ENCODE results near the gene RAB20.
A peak's percentile ranks its signal among the peaks of the same experiment; 100 is the strongest.

RAB20 gene

DNA sequence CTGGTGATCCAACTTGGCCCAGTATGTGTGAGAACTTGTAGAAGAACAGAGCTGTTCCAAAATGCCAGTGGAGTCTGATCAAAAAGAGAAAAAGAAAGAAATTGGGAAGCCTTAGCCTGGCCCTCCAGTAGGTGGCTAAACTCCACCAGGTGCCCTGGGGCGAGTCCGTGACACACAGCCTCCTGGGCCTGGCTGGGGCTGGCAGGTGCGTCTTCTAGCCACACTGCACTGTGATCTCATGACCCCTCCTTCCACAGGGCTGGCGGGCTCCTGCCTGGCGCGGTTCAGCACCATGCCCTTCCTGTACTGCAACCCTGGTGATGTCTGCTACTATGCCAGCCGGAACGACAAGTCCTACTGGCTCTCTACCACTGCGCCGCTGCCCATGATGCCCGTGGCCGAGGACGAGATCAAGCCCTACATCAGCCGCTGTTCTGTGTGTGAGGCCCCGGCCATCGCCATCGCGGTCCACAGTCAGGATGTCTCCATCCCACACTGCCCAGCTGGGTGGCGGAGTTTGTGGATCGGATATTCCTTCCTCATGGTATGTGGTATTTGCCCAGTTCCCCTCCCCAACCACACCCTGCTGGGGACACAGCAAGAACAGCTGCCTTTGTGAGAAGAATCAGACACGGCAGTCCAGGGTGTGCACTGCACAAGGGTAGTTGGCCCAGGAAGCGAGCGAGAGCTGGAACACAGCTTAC lies 53.7 kb downstream of the RAB20 start:
- Histone ChIP-seq H3K36me3 (replicated peaks in 1 of 2; ENCODE audit: control insufficient read depth in 2 of 2, insufficient read depth in 2 of 2, low read length in 2 of 2) (peaks cover 50 to 98% of the 10 kb centered on the region in 2 donors), H3K23ac (ENCODE audit: low read depth, low read length, poor library complexity) (peak overlapping the region; percentile 70), H4K91ac (ENCODE audit: low read depth, low read length, poor library complexity) (no peak overlapping the region), H4K8ac (ENCODE audit: low read depth, low read length) (no peak overlapping the region), H2BK12ac (ENCODE audit: low read length) (no peak overlapping the region), H2BK5ac (ENCODE audit: low read length) (no peak overlapping the region), H3K4me1 (ENCODE audit: control insufficient read depth in 2 of 2, insufficient read depth in 1 of 2, low read depth in 1 of 2, low read length in 2 of 2) (peaks cover 0 to 4% of the 10 kb centered on the region in 2 donors), H3K27ac (replicated peaks; ENCODE audit: low read length) (no peak overlapping the region), H3K9me3 (replicated peaks in 1 of 2; ENCODE audit: control insufficient read depth in 2 of 2, insufficient read depth in 1 of 2, low read depth in 1 of 2, low read length in 2 of 2) (peaks cover 0 to 3% of the 10 kb centered on the region in 2 donors), H3K18ac (ENCODE audit: low read length) (peak overlapping the region; percentile 49), H3K4me3 (ENCODE audit: low read length in 2 of 2) (no peak overlapping the region), H3K4me2 (ENCODE audit: insufficient read depth, low read length, poor library complexity, severe bottlenecking) (no peak overlapping the region), H2AK5ac (ENCODE audit: low read depth, low read length) (no peak overlapping the region), H3K4ac (ENCODE audit: low read length) (no peak overlapping the region), H2BK15ac (ENCODE audit: low read length) (no peak overlapping the region), H3K27me3 (ENCODE audit: control insufficient read depth in 3 of 3, insufficient read depth in 3 of 3, low read depth in 1 of 3, low read length in 3 of 3) (peaks cover 0 to 2% (median 0%) of the 10 kb centered on the region in 3 experiments), H2AFZ (ENCODE audit: low read length) (no peak overlapping the region), H3K9ac (ENCODE audit: low read depth, low read length, poor library complexity) (peak overlapping the region; percentile 63), H3K79me1 (ENCODE audit: low read depth, low read length) (no peaks in the 10 kb centered on the region), H2BK120ac (ENCODE audit: low read depth, low read length) (no peak overlapping the region), H3K14ac (ENCODE audit: low read length) (peak overlapping the region; percentile 14)
- no peak for DNase-seq (ENCODE audit: low spot score)
- no CpG with 5 or more reads among the region's 23 CpGs for WGBS, 2 donors (ENCODE audit: extremely low coverage in 2 of 2, insufficient read length in 2 of 2, insufficient replicate concordance in 1 of 2)

DNA sequence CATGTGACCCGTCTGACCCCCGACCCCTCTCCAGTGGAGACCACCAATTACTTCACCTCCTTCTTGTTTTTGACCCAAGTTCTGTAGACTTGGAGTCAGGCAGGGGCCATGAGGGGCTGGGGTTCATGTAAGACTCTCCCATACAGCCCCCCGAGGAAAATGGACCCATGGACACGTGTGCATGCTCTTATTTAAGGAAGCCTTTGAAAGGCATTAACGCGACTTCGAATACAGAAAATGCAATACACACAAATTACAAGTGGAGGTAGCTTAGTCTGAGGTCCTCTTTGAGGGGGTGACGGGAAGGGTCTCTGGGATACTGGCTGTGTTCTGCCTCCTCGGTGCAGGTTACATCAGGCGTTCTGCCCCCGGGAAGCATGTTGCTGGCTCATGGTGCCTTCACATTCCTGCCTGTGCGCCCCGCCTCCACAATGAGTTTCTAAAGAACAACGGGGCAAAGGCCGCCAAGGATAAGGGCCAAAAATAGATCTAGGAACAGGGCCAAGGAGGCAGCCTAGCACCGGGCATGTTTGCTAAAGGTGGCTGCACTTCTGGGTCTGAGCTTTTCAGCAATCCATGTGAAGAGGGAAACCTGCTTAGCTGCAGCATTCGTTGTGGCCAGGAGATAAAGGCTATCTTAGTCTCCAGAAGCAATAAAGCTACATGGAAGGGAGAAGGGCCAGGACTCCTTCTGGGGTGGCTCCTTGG lies 54.5 kb downstream of the RAB20 start:
- no peak overlapping the region for H2BK120ac ChIP-seq (ENCODE audit: low read depth, low read length)
- no peak overlapping the region for H3K23ac ChIP-seq (ENCODE audit: low read depth, low read length, poor library complexity)
- no peak overlapping the region for H4K91ac ChIP-seq (ENCODE audit: low read depth, low read length, poor library complexity)
- H2BK15ac ChIP-seq (ENCODE audit: low read length): no peak overlapping the region
- no peak overlapping the region for H3K14ac ChIP-seq (ENCODE audit: low read length)
- H3K79me1 ChIP-seq (ENCODE audit: low read depth, low read length): no peaks in the 10 kb centered on the region
- H3K4me2 ChIP-seq (ENCODE audit: insufficient read depth, low read length, poor library complexity, severe bottlenecking): no peak overlapping the region
- no peak overlapping the region for H3K27ac ChIP-seq (replicated peaks; ENCODE audit: low read length)
- no CpG with 5 or more reads among the region's 17 CpGs for WGBS, 2 donors (ENCODE audit: extremely low coverage in 2 of 2, insufficient read length in 2 of 2, insufficient replicate concordance in 1 of 2)
- H2AK5ac ChIP-seq (ENCODE audit: low read depth, low read length): no peak overlapping the region
- peaks cover 0 to 4% of the 10 kb centered on the region in 2 donors for H3K4me1 ChIP-seq (ENCODE audit: control insufficient read depth in 2 of 2, insufficient read depth in 1 of 2, low read depth in 1 of 2, low read length in 2 of 2)
- H2BK12ac ChIP-seq (ENCODE audit: low read length): no peak overlapping the region
- H3K4me3 ChIP-seq (ENCODE audit: low read length in 2 of 2): no peak overlapping the region
- H3K36me3 ChIP-seq (replicated peaks in 1 of 2; ENCODE audit: control insufficient read depth in 2 of 2, insufficient read depth in 2 of 2, low read length in 2 of 2): peaks cover 52 to 98% of the 10 kb centered on the region in 2 donors
- H3K27me3 ChIP-seq (ENCODE audit: control insufficient read depth in 3 of 3, insufficient read depth in 3 of 3, low read depth in 1 of 3, low read length in 3 of 3): peaks cover 0 to 2% (median 0%) of the 10 kb centered on the region in 3 experiments
- H2AFZ ChIP-seq (ENCODE audit: low read length): no peak overlapping the region
- no peak overlapping the region for H4K8ac ChIP-seq (ENCODE audit: low read depth, low read length)
- H2BK5ac ChIP-seq (ENCODE audit: low read length): no peak overlapping the region
- H3K18ac ChIP-seq (ENCODE audit: low read length): no peak overlapping the region
- H3K4ac ChIP-seq (ENCODE audit: low read length): no peak overlapping the region
- no peak overlapping the region for H3K9ac ChIP-seq (ENCODE audit: low read depth, low read length, poor library complexity)
- no peak for DNase-seq (ENCODE audit: low spot score)
- H3K9me3 ChIP-seq (replicated peaks in 1 of 2; ENCODE audit: control insufficient read depth in 2 of 2, insufficient read depth in 1 of 2, low read depth in 1 of 2, low read length in 2 of 2): peaks cover 0 to 3% of the 10 kb centered on the region in 2 donors

DNA sequence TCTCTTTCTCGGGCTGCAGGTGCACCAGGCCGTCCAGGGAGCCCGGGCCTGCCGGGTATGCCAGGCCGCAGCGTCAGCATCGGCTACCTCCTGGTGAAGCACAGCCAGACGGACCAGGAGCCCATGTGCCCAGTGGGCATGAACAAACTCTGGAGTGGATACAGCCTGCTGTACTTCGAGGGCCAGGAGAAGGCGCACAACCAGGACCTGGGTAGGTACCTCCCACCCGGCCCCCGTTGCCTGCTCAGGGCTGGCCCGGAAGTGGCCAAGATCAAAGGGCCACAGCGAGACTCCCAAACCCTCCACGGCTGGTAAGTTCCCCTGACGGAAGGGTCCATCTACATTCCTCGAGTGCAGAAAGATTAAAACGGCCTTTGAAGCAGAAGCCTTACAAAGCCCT lies 55.1 kb downstream of the RAB20 start:
- H3K9ac ChIP-seq (ENCODE audit: low read depth, low read length, poor library complexity): no peak overlapping the region
- H3K14ac ChIP-seq (ENCODE audit: low read length): no peak overlapping the region
- H3K23ac ChIP-seq (ENCODE audit: low read depth, low read length, poor library complexity): no peak overlapping the region
- H2BK5ac ChIP-seq (ENCODE audit: low read length): no peak overlapping the region
- WGBS, 2 donors (ENCODE audit: extremely low coverage in 2 of 2, insufficient read length in 2 of 2, insufficient replicate concordance in 1 of 2): no CpG with 5 or more reads among the region's 18 CpGs
- H2BK120ac ChIP-seq (ENCODE audit: low read depth, low read length): no peak overlapping the region
- H3K79me1 ChIP-seq (ENCODE audit: low read depth, low read length): no peaks in the 10 kb centered on the region
- no peak overlapping the region for H2AK5ac ChIP-seq (ENCODE audit: low read depth, low read length)
- no peak for DNase-seq (ENCODE audit: low spot score)
- H3K9me3 ChIP-seq (replicated peaks in 1 of 2; ENCODE audit: control insufficient read depth in 2 of 2, insufficient read depth in 1 of 2, low read depth in 1 of 2, low read length in 2 of 2): peaks cover 0 to 3% of the 10 kb centered on the region in 2 donors
- H3K4me1 ChIP-seq (ENCODE audit: control insufficient read depth in 2 of 2, insufficient read depth in 1 of 2, low read depth in 1 of 2, low read length in 2 of 2): peaks cover 0 to 4% of the 10 kb centered on the region in 2 donors
- H3K27me3 ChIP-seq (ENCODE audit: control insufficient read depth in 3 of 3, insufficient read depth in 3 of 3, low read depth in 1 of 3, low read length in 3 of 3): peaks cover 0 to 2% (median 0%) of the 10 kb centered on the region in 3 experiments
- no peak overlapping the region for H2BK12ac ChIP-seq (ENCODE audit: low read length)
- H2BK15ac ChIP-seq (ENCODE audit: low read length): no peak overlapping the region
- H3K4me2 ChIP-seq (ENCODE audit: insufficient read depth, low read length, poor library complexity, severe bottlenecking): no peak overlapping the region
- H3K36me3 ChIP-seq (replicated peaks in 1 of 2; ENCODE audit: control insufficient read depth in 2 of 2, insufficient read depth in 2 of 2, low read length in 2 of 2): peaks cover 54 to 98% of the 10 kb centered on the region in 2 donors
- H4K8ac ChIP-seq (ENCODE audit: low read depth, low read length): no peak overlapping the region
- H3K4me3 ChIP-seq (ENCODE audit: low read length in 2 of 2): no peak overlapping the region
- no peak overlapping the region for H4K91ac ChIP-seq (ENCODE audit: low read depth, low read length, poor library complexity)
- H3K18ac ChIP-seq (ENCODE audit: low read length): no peak overlapping the region
- no peak overlapping the region for H3K4ac ChIP-seq (ENCODE audit: low read length)
- no peak overlapping the region for H3K27ac ChIP-seq (replicated peaks; ENCODE audit: low read length)
- no peak overlapping the region for H2AFZ ChIP-seq (ENCODE audit: low read length)

DNA sequence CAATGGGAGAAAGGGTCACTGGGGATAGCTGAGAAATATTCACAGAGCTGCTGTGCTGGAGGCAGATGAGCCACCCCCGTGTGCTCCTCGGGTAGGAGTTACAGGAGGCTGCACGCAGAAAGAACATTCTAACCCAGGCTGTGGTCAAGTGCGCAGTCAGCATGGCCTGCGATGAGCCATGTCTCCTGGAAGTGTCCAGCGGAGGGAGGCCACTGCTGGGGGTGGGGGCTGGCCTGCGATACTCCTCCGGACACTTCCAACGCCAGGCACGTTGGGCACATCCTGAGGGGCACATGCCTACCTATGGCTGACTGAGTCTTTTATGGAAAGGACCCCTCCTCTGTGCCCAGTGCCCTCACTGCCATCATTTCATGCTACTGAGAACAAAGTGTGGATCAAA lies 55.9 kb downstream of the RAB20 start:
- Histone ChIP-seq H3K4me1 (ENCODE audit: control insufficient read depth in 2 of 2, insufficient read depth in 1 of 2, low read depth in 1 of 2, low read length in 2 of 2) (peaks cover 0 to 4% of the 10 kb centered on the region in 2 donors), H3K4me2 (ENCODE audit: insufficient read depth, low read length, poor library complexity, severe bottlenecking) (no peak overlapping the region), H4K8ac (ENCODE audit: low read depth, low read length) (no peak overlapping the region), H2BK120ac (ENCODE audit: low read depth, low read length) (no peak overlapping the region), H3K79me1 (ENCODE audit: low read depth, low read length) (no peaks in the 10 kb centered on the region), H2BK15ac (ENCODE audit: low read length) (no peak overlapping the region), H3K4me3 (ENCODE audit: low read length in 2 of 2) (no peak overlapping the region), H3K9ac (ENCODE audit: low read depth, low read length, poor library complexity) (no peak overlapping the region), H3K9me3 (replicated peaks in 1 of 2; ENCODE audit: control insufficient read depth in 2 of 2, insufficient read depth in 1 of 2, low read depth in 1 of 2, low read length in 2 of 2) (peaks cover 0 to 3% of the 10 kb centered on the region in 2 donors), H3K36me3 (replicated peaks in 1 of 2; ENCODE audit: control insufficient read depth in 2 of 2, insufficient read depth in 2 of 2, low read length in 2 of 2) (peaks cover 57 to 98% of the 10 kb centered on the region in 2 donors), H3K23ac (ENCODE audit: low read depth, low read length, poor library complexity) (no peak overlapping the region), H3K27me3 (ENCODE audit: control insufficient read depth in 3 of 3, insufficient read depth in 3 of 3, low read depth in 1 of 3, low read length in 3 of 3) (peaks cover 0 to 2% (median 0%) of the 10 kb centered on the region in 3 experiments), H3K27ac (replicated peaks; ENCODE audit: low read length) (no peak overlapping the region), H4K91ac (ENCODE audit: low read depth, low read length, poor library complexity) (no peak overlapping the region), H3K4ac (ENCODE audit: low read length) (no peak overlapping the region), H2BK5ac (ENCODE audit: low read length) (no peak overlapping the region), H2BK12ac (ENCODE audit: low read length) (no peak overlapping the region), H3K18ac (ENCODE audit: low read length) (no peak overlapping the region), H2AFZ (ENCODE audit: low read length) (no peak overlapping the region), H3K14ac (ENCODE audit: low read length) (no peak overlapping the region), H2AK5ac (ENCODE audit: low read depth, low read length) (no peak overlapping the region)
- WGBS, 2 donors (ENCODE audit: extremely low coverage in 2 of 2, insufficient read length in 2 of 2, insufficient replicate concordance in 1 of 2): no CpG with 5 or more reads among the region's 10 CpGs
- DNase-seq (ENCODE audit: low spot score): no peak
